ENCODE results near the gene HNRNPC.
A peak's percentile ranks its signal among the peaks of the same experiment; 100 is the strongest.

HNRNPC gene

DNA sequence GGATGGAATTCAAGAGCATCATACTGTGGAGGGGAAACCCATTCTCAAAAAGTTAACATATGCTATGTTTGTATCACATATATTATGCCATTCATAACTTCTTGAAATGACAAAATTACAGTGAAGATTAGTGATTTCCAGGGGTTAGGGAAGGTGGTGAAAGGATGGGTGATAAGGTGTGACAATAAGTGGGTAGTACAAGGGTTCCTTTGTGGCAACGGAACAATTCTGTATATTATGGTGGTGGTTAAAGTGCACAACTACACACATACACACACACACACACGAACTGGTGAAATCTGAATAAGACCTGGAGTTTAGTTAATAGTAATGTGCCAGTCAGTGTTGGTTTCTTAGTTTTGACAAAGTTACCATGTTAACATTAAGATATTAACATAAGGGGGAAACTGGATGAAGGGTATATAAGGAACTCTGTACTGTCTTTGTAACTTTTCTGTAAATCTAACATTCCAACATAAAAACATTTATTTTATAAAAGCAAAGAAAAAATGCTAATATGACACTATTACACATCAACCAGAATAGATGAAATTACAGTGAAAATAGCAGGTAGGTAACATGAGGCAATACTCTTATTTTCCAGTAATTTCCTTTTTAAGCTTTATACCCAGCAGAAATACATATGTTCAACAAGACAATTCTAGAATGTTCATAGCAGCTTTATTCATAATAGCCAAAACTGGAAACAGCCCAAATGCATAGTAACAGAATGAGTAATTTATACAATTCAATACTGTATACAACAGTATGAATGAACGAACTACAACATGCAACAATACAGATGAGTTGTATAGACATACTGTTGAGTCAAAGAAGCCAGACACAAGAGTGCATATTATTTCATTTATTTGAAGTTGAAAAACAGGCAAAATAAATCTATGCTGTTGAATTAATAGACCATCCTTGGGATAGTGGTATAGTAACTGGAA lies 69.4 kb downstream of the HNRNPC start:
- H3K27me3 ChIP-seq (ENCODE audit: control insufficient read depth in 2 of 2, insufficient read depth in 2 of 2, low read length in 2 of 2), result no peaks in the 10 kb centered on the region
- H3K4me3 ChIP-seq (ENCODE audit: low read length in 2 of 2), result no peak overlapping the region
- no peak overlapping the region for H3K9ac ChIP-seq (ENCODE audit: low read depth in 1 of 2, low read length in 2 of 2)
- no peaks in the 10 kb centered on the region for H3K36me3 ChIP-seq (ENCODE audit: control insufficient read depth in 2 of 2, insufficient read depth in 2 of 2, low read length in 2 of 2)
- no peaks in the 10 kb centered on the region for H3K9me3 ChIP-seq (ENCODE audit: control insufficient read depth in 2 of 2, low read length in 2 of 2)
- no peaks in the 10 kb centered on the region for H3K4me1 ChIP-seq (ENCODE audit: control insufficient read depth in 2 of 2, insufficient read depth in 2 of 2, low read length in 2 of 2)
- H3K27ac ChIP-seq (ENCODE audit: low read depth in 2 of 2, low read length in 2 of 2), result no peak overlapping the region

DNA sequence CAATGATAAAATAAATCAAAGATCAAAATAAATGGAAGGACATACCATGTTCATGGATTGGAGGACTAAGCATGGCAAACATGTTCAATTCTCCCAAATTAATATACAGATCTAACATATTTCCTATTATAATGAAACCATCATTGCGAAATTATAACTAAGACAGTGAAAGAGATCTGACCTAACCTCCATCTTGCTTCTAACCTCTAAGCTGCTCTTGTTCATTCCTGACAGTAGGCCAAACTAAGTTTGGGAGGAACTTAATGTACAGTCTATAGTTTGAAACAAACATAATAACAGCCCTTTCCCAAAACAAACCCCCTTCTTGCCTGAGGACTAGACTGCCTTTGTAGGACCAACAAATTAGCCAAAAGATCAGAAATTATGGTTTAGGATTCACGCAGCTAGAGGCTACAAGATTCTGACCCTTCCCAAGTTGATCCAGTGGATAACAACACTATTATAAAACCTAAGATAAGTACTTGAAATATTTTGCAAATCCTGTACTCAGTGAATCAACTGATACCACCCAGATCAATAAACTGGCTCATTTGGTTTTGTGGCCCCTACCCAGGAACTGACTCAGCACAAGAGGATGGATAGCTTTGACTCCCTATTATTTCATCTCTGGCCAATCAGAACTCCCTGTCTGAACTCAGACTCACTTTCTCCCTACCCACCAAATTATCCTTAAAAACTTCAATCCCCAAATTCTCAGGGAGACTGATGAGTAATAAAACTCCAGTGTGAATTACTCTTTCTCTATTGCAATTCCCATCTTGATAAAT lies 71.6 kb downstream of the HNRNPC start:
- Histone ChIP-seq H3K36me3 (ENCODE audit: control insufficient read depth in 2 of 2, insufficient read depth in 2 of 2, low read length in 2 of 2) (no peaks in the 10 kb centered on the region), H3K9me3 (ENCODE audit: control insufficient read depth in 2 of 2, low read length in 2 of 2) (no peaks in the 10 kb centered on the region), H3K9ac (ENCODE audit: low read depth in 1 of 2, low read length in 2 of 2) (no peak overlapping the region), H3K27me3 (ENCODE audit: control insufficient read depth in 2 of 2, insufficient read depth in 2 of 2, low read length in 2 of 2) (no peaks in the 10 kb centered on the region), H3K27ac (ENCODE audit: low read depth in 2 of 2, low read length in 2 of 2) (no peak overlapping the region), H3K4me3 (ENCODE audit: low read length in 2 of 2) (no peak overlapping the region), H3K4me1 (ENCODE audit: control insufficient read depth in 2 of 2, insufficient read depth in 2 of 2, low read length in 2 of 2) (no peaks in the 10 kb centered on the region)

DNA sequence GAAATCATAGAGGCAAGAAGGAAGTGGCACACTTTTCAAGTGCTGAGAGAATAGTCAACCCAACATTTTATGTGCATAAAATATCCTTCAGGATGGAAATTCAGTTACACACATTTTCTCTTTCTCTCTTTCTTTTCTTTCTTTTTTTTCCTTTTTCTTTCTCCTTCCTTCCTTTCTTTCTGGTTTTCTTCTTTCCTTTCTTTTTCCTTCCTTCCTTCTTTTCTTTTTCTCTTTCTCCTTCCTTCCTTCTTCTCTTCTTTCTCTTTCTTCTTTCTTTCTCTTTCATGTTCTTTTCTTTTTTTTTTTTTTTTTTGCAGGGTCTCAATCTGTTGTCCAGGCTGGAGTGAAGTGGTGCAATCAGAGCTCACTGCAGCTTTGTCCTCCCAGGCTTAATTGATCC lies 74.6 kb downstream of the HNRNPC start:
- H3K4me3 ChIP-seq (ENCODE audit: low read length in 2 of 2), result no peak overlapping the region
- no peaks in the 10 kb centered on the region for H3K27me3 ChIP-seq (ENCODE audit: control insufficient read depth in 2 of 2, insufficient read depth in 2 of 2, low read length in 2 of 2)
- H3K9me3 ChIP-seq (ENCODE audit: control insufficient read depth in 2 of 2, low read length in 2 of 2), result no peaks in the 10 kb centered on the region
- no peaks in the 10 kb centered on the region for H3K4me1 ChIP-seq (ENCODE audit: control insufficient read depth in 2 of 2, insufficient read depth in 2 of 2, low read length in 2 of 2)
- H3K27ac ChIP-seq (ENCODE audit: low read depth in 2 of 2, low read length in 2 of 2), result no peak overlapping the region
- no peaks in the 10 kb centered on the region for H3K36me3 ChIP-seq (ENCODE audit: control insufficient read depth in 2 of 2, insufficient read depth in 2 of 2, low read length in 2 of 2)
- no peak overlapping the region for H3K9ac ChIP-seq (ENCODE audit: low read depth in 1 of 2, low read length in 2 of 2)

DNA sequence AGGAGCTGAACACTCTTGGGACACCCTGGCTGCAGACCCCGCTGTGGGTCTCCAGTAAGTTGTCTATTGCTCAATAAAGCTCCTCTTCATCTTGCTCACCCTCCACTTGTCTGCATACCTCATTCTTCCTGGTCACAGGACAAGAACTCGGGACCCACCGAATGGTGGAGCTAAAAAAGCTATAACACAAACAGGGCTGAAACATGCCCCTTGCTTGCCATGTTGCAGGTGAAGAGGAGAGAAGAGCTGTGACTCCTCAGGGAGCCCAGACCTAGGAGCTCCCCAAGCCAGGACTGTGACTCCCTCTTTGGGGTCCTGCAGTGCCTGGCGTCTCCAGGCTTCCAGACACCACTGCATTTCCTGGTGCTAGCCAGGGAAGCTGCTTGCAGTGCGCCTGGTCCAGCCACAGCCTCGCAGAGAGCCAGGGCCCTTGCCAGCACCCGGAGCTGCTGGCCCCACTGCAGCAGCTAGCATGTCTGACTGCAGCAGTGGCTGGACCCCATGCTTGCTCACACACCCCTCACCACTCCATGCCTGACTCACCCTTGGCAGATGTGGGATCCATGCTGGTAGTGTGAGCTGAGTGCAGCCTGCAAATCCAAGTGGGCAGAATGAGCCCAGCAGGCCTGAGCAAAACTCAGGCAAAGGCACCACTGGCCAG lies 76.2 kb downstream of the HNRNPC start:
- H3K9me3 ChIP-seq (ENCODE audit: control insufficient read depth in 2 of 2, low read length in 2 of 2), result no peaks in the 10 kb centered on the region
- H3K9ac ChIP-seq (ENCODE audit: low read depth in 1 of 2, low read length in 2 of 2), result no peak overlapping the region
- H3K27ac ChIP-seq (ENCODE audit: low read depth in 2 of 2, low read length in 2 of 2), result no peak overlapping the region
- H3K27me3 ChIP-seq (ENCODE audit: control insufficient read depth in 2 of 2, insufficient read depth in 2 of 2, low read length in 2 of 2), result no peaks in the 10 kb centered on the region
- no peak overlapping the region for H3K4me3 ChIP-seq (ENCODE audit: low read length in 2 of 2)
- no peaks in the 10 kb centered on the region for H3K36me3 ChIP-seq (ENCODE audit: control insufficient read depth in 2 of 2, insufficient read depth in 2 of 2, low read length in 2 of 2)
- no peaks in the 10 kb centered on the region for H3K4me1 ChIP-seq (ENCODE audit: control insufficient read depth in 2 of 2, insufficient read depth in 2 of 2, low read length in 2 of 2)

DNA sequence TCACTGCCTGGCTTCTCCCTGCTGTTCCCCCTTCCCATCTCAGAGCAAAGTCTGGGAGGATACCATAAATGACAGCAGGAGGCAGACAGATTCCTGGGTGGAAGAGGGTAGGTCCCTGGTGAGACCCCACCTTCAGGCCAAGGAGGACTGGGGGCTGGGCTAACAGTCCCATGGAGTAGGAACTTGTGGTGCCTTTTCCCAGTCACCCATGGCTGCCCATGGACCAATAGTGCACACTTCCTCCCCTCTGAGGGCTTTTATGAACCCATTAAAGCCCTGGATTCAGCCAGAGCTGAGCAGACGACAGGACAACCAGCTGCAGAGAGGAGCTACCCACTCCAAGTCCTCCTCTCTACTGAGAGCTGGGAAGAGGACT lies 76.8 kb downstream of the HNRNPC start:
- Histone ChIP-seq H3K4me1 (ENCODE audit: control insufficient read depth in 2 of 2, insufficient read depth in 2 of 2, low read length in 2 of 2) (no peaks in the 10 kb centered on the region), H3K4me3 (ENCODE audit: low read length in 2 of 2) (peak overlapping the region; percentile 56 to 57), H3K27me3 (ENCODE audit: control insufficient read depth in 2 of 2, insufficient read depth in 2 of 2, low read length in 2 of 2) (no peaks in the 10 kb centered on the region), H3K27ac (ENCODE audit: low read depth in 2 of 2, low read length in 2 of 2) (no peak overlapping the region), H3K36me3 (ENCODE audit: control insufficient read depth in 2 of 2, insufficient read depth in 2 of 2, low read length in 2 of 2) (no peaks in the 10 kb centered on the region), H3K9ac (ENCODE audit: low read depth in 1 of 2, low read length in 2 of 2) (no peak overlapping the region), H3K9me3 (ENCODE audit: control insufficient read depth in 2 of 2, low read length in 2 of 2) (no peaks in the 10 kb centered on the region)

DNA sequence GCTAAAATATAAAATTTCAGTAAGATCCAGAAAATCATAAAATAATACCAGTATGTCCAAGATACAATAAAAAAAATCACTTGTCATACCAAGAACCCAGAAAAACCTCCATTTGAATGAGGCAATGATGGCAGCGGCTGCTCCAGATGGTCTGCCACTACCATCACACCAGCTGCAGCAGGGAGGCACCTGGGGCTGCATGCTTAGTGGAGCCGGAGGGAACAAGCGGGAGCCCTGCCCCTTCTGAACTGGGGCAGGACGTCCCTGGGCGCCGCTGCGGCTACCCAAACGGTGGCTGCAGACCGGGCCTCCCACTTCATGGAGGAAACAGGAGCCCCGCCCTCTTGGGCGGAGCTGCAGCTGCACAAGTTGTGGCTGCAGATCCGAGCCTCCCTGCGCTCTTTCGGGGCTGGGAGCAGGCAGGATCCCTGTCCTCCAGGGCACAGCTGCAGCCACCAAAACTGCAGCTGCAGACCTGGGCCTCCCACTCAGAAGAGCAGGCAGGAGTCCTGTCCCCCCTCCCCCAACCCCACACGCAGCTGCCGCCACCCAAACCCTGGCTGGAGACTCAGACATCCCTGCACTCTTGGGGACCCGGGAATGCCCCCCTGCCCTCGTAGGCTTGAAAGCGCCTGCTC lies 77.3 kb downstream of the HNRNPC start:
- H3K4me1 ChIP-seq (ENCODE audit: control insufficient read depth in 2 of 2, insufficient read depth in 2 of 2, low read length in 2 of 2), result no peaks in the 10 kb centered on the region
- H3K9me3 ChIP-seq (ENCODE audit: control insufficient read depth in 2 of 2, low read length in 2 of 2), result no peaks in the 10 kb centered on the region
- peak overlapping the region; percentile 10 to 17 for H3K9ac ChIP-seq (ENCODE audit: low read depth in 1 of 2, low read length in 2 of 2)
- no peaks in the 10 kb centered on the region for H3K36me3 ChIP-seq (ENCODE audit: control insufficient read depth in 2 of 2, insufficient read depth in 2 of 2, low read length in 2 of 2)
- no peak overlapping the region for H3K27ac ChIP-seq (ENCODE audit: low read depth in 2 of 2, low read length in 2 of 2)
- peak overlapping the region; percentile 56 to 57 for H3K4me3 ChIP-seq (ENCODE audit: low read length in 2 of 2)
- no peaks in the 10 kb centered on the region for H3K27me3 ChIP-seq (ENCODE audit: control insufficient read depth in 2 of 2, insufficient read depth in 2 of 2, low read length in 2 of 2)

DNA sequence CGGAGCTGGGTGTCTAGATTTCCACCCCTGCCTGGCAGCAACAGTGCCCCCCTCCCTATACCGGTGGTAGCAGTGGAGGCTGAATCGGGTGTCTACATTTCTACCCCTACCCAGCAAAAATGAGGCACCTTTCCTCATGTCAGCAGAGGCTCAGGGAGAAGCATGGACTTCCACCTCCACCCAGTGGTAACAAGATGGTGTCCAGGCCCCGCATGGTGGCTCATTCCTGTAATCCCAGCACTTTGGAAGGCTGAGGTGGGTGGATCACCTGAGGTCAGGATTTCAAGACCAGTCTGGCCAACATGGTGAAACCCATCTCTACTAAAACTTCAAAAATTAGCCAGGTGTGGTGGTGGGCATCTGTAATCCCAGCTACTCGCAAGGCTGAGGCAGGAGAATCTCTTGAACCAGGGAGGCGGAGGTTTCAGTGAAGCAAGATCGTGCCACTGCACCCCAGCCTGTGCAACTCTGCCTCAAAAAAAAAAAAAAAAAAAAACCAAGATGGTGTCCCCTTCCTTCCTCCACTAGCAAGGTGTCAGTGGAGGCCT lies 77.9 kb downstream of the HNRNPC start:
- Histone ChIP-seq H3K4me3 (ENCODE audit: low read length in 2 of 2) (peak overlapping the region in 1 of 2 donors; percentile 57), H3K27me3 (ENCODE audit: control insufficient read depth in 2 of 2, insufficient read depth in 2 of 2, low read length in 2 of 2) (no peaks in the 10 kb centered on the region), H3K4me1 (ENCODE audit: control insufficient read depth in 2 of 2, insufficient read depth in 2 of 2, low read length in 2 of 2) (no peaks in the 10 kb centered on the region), H3K9me3 (ENCODE audit: control insufficient read depth in 2 of 2, low read length in 2 of 2) (no peaks in the 10 kb centered on the region), H3K36me3 (ENCODE audit: control insufficient read depth in 2 of 2, insufficient read depth in 2 of 2, low read length in 2 of 2) (no peaks in the 10 kb centered on the region), H3K9ac (ENCODE audit: low read depth in 1 of 2, low read length in 2 of 2) (no peak overlapping the region), H3K27ac (ENCODE audit: low read depth in 2 of 2, low read length in 2 of 2) (no peak overlapping the region)

DNA sequence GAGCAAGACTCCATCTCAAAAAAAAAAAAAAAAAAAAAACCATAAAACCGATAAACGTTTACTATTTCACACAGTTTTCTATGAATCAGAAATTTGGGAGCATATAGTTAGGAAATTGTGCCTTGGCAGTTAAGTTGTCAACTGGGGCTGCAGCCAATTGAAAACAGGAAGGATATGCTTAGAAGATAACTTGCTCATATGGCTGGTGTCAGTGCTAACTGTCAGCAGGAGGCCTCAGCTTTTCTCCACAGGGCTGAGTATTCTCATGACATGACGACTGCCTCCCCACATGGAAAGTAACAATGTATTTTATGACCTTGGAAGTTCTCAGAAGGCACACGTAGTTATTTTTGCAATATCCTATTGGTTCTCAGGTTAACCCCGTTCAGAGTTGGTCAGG lies 83.8 kb downstream of the HNRNPC start:
- Histone ChIP-seq H3K36me3 (ENCODE audit: control insufficient read depth in 2 of 2, insufficient read depth in 2 of 2, low read length in 2 of 2) (no peaks in the 10 kb centered on the region), H3K4me3 (ENCODE audit: low read length in 2 of 2) (no peak overlapping the region)

DNA sequence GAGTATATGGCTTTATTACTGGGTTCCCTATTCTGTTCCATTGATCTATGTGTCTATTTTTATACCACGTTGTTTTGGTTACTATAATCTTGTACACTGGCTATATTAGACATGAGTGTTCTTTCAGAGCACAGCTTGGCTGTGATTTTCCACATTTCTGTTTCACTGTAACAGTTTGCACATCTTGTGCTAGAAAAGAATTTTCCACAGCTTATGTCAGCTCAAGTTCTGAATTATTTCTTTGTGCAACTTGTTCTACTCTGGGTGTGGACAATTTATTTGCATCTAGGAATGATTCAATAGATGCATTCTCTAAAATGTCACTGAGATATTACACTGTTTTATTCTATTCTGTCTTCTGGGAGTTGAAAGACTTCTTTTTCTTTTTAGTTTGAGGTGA lies 85.0 kb downstream of the HNRNPC start:
- no peak overlapping the region for H3K27ac ChIP-seq (ENCODE audit: low read depth in 2 of 2, low read length in 2 of 2)
- no peak overlapping the region for H3K4me3 ChIP-seq (ENCODE audit: low read length in 2 of 2)
- no peaks in the 10 kb centered on the region for H3K4me1 ChIP-seq (ENCODE audit: control insufficient read depth in 2 of 2, insufficient read depth in 2 of 2, low read length in 2 of 2)
- no peaks in the 10 kb centered on the region for H3K27me3 ChIP-seq (ENCODE audit: control insufficient read depth in 2 of 2, insufficient read depth in 2 of 2, low read length in 2 of 2)
- H3K9ac ChIP-seq (ENCODE audit: low read depth in 1 of 2, low read length in 2 of 2), result no peak overlapping the region
- no peaks in the 10 kb centered on the region for H3K36me3 ChIP-seq (ENCODE audit: control insufficient read depth in 2 of 2, insufficient read depth in 2 of 2, low read length in 2 of 2)
- no peaks in the 10 kb centered on the region for H3K9me3 ChIP-seq (ENCODE audit: control insufficient read depth in 2 of 2, low read length in 2 of 2)

More for the DNA sequence above, 83.8 kb downstream of the HNRNPC start:
- Histone ChIP-seq H3K27me3 (ENCODE audit: control insufficient read depth in 2 of 2, insufficient read depth in 2 of 2, low read length in 2 of 2) (no peaks in the 10 kb centered on the region), H3K4me1 (ENCODE audit: control insufficient read depth in 2 of 2, insufficient read depth in 2 of 2, low read length in 2 of 2) (no peaks in the 10 kb centered on the region), H3K9me3 (ENCODE audit: control insufficient read depth in 2 of 2, low read length in 2 of 2) (no peaks in the 10 kb centered on the region), H3K27ac (ENCODE audit: low read depth in 2 of 2, low read length in 2 of 2) (no peak overlapping the region), H3K9ac (ENCODE audit: low read depth in 1 of 2, low read length in 2 of 2) (no peak overlapping the region)
